G401 (cell line): ENCODE data around the gene NAV2. TPM values are rescaled to one million over a fixed set of nuclear protein-coding genes. Genes with fewer than 3 reads are reported as not detected.

Experiments
- DNase-seq: peaks from one replicate; pipeline ENCODE4 v3.0.0-alpha.2; 2015; ENCODE audit warnings: low spot score
- in situ Hi-C: cut with HindIII; loops from 2 replicates; pipeline ENCODE4 v1.10.0; 2016; ENCODE audit warnings: low sequenced_read_pairs, mixed read lengths
- total RNA-seq: library from RNA; depleted of rRNA; stranded (reverse); fragments of >200 nt; shearing (Covaris generic); gene quantifications from 2 replicates; pipeline ENCODE4 v1.2.3, GENCODE V29; 2014

Gene NAV2
- total RNA-seq, 1 experiment from 2014 or later, result 4.2 TPM

GRCh38 chr11:19735909-19736498, 23.4 kb downstream of the NAV2 start:
- DNase-seq, result no peak
- in situ Hi-C loops, result no loop called here

- no peak for DNase-seq
- in situ Hi-C loops, result no loop called here
Measured at GRCh38 chr11:19736831-19737230, 24.2 kb downstream of the NAV2 start.

- DNase-seq, result no peak
- in situ Hi-C loops, result no loop called here
Measured at GRCh38 chr11:19737575-19737974, 24.9 kb downstream of the NAV2 start.

GRCh38 chr11:19738124-19738523, 25.5 kb downstream of the NAV2 start:
- in situ Hi-C loops, result no loop called here

GRCh38 chr11:19739872-19740271, 27.2 kb downstream of the NAV2 start:
- in situ Hi-C loops, result no loop called here
- DNase-seq, result no peak

More at GRCh38 chr11:19738124-19738523, 25.5 kb downstream of the NAV2 start:
- DNase-seq, result no peak

- DNase-seq, result no peak
- in situ Hi-C loops, result no loop called here
Measured at GRCh38 chr11:19740586-19740985, 27.9 kb downstream of the NAV2 start.

- peak; percentile 92 for DNase-seq
- in situ Hi-C loops, result no loop called here
Measured at GRCh38 chr11:19742588-19743292, 30.1 kb downstream of the NAV2 start.

- in situ Hi-C loops, result no loop called here
- DNase-seq, result no peak
Measured at GRCh38 chr11:19743622-19744021, 31.0 kb downstream of the NAV2 start.

- DNase-seq, result no peak
- in situ Hi-C loops, result no loop called here
Measured at GRCh38 chr11:19744130-19744529, 31.5 kb downstream of the NAV2 start.

GRCh38 chr11:19746086-19746485, 33.4 kb downstream of the NAV2 start:
- in situ Hi-C loops, result no loop called here

GRCh38 chr11:19747634-19748033, 35.0 kb downstream of the NAV2 start:
- no peak for DNase-seq
- in situ Hi-C loops, result no loop called here

More at GRCh38 chr11:19746086-19746485, 33.4 kb downstream of the NAV2 start:
- DNase-seq, result peak; percentile 89

GRCh38 chr11:19751055-19751454, 38.4 kb downstream of the NAV2 start:
- in situ Hi-C loops, result no loop called here
- no peak for DNase-seq

GRCh38 chr11:19753451-19754106, 40.9 kb downstream of the NAV2 start:
- in situ Hi-C loops, result no loop called here
- DNase-seq, result no peak

GRCh38 chr11:19756675-19757475, 44.2 kb downstream of the NAV2 start:
- in situ Hi-C loops, result no loop called here
- peak; percentile 65 for DNase-seq

GRCh38 chr11:19759389-19759788, 46.8 kb downstream of the NAV2 start:
- in situ Hi-C loops, result no loop called here
- DNase-seq, result no peak

GRCh38 chr11:19762266-19762665, 49.6 kb downstream of the NAV2 start:
- in situ Hi-C loops, result no loop called here
- no peak for DNase-seq

- in situ Hi-C loops, result no loop called here
- DNase-seq, result peak; percentile 27
Measured at GRCh38 chr11:19763330-19763729, 50.7 kb downstream of the NAV2 start.

- in situ Hi-C loops, result no loop called here
- peak; percentile 43 for DNase-seq
Measured at GRCh38 chr11:19766206-19766605, 53.6 kb downstream of the NAV2 start.

- in situ Hi-C loops, result no loop called here
- DNase-seq, result peak; percentile 27
Measured at GRCh38 chr11:19766810-19767209, 54.2 kb downstream of the NAV2 start.
